Suprapubic skin (tissue), 4 donors: ENCODE measurements around the gene TCERG1L. TPM values are rescaled to one million over a fixed set of nuclear protein-coding genes. Genes with fewer than 3 reads are reported as not detected.
A peak's percentile ranks its signal among the peaks of the same experiment; 100 is the strongest.

Experiments used
- DNase-seq, 2 donors: peaks; one replicate each; pipeline ENCODE4 v3.0.0-alpha.2; 2019; ENCODE audit warnings: low spot score in 2 of 2
- H3K27ac ChIP-seq: fragments of 200-600 bp; sonication (generic); one replicate; pipeline ENCODE4 v1.5.1; 2019
- H3K27me3 ChIP-seq: fragments of 200-600 bp; sonication (generic); one replicate; pipeline ENCODE4 v1.5.1; 2019
- H3K36me3 ChIP-seq: fragments of 200-600 bp; sonication (generic); one replicate; pipeline ENCODE4 v1.5.1; 2019
- H3K4me1 ChIP-seq: fragments of 200-600 bp; sonication (generic); one replicate; pipeline ENCODE4 v1.5.1; 2019
- H3K4me3 ChIP-seq: fragments of 200-600 bp; sonication (generic); one replicate; pipeline ENCODE4 v1.5.1; 2019; ENCODE audit warnings: mild to moderate bottlenecking
- H3K9me3 ChIP-seq: fragments of 200-600 bp; sonication (generic); one replicate; pipeline ENCODE4 v1.5.1; 2019
- CTCF ChIP-seq, 2 donors: fragments of 200-600 bp in 1 of 2; fragments of 450-650 bp in 1 of 2; sonication (generic) in 1 of 2; IDR thresholded peaks; one replicate each; pipeline ENCODE4 v1.5.1; 2016 to 2019; ENCODE audit warnings: antibody characterized with exemption in 2 of 2, mild to moderate bottlenecking in 1 of 2, moderate library complexity in 1 of 2
- EP300 ChIP-seq: sonication (generic); formaldehyde crosslinking; IDR thresholded peaks from one replicate; pipeline ENCODE4 v1.6.1; 2017; ENCODE audit warnings: antibody characterized with exemption
- POLR2A ChIP-seq, 2 donors: fragments of 450-650 bp; IDR thresholded peaks; one replicate each; pipeline ENCODE4 v1.6.1; 2017; ENCODE audit warnings: antibody characterized with exemption in 2 of 2, mild to moderate bottlenecking in 2 of 2, moderate library complexity in 2 of 2
- POLR2AphosphoS5 ChIP-seq, 3 donors: sonication (generic); formaldehyde crosslinking; IDR thresholded peaks; one replicate each; pipeline ENCODE4 v1.6.1; 2017; ENCODE audit warnings: antibody characterized with exemption in 3 of 3
- WGBS: methylation state at CpG from one replicate; pipeline ENCODE4 v1.1.5; 2018; 5-methylcytosine and 5-hydroxymethylcytosine counted together
- total RNA-seq, 4 donors: library from RNA; depleted of rRNA; stranded (reverse); fragments of >200 nt; gene quantifications; one replicate each; pipeline ENCODE4 v1.1.0, GENCODE V29; 2016

The TCERG1L gene
- total RNA-seq, 4 donors from 2014 or later = 0.32 to 1.0 (median 0.51) TPM

- no peak for TF ChIP-seq POLR2AphosphoS5 (IDR thresholded peaks at IDR 0.05)
- TF ChIP-seq EP300 = no peak
- no peak for TF ChIP-seq CTCF (IDR thresholded peaks at IDR 0.05)
- TF ChIP-seq POLR2A (IDR thresholded peaks at IDR 0.05) = no peak
- no peak overlapping the region for H3K27ac ChIP-seq
- H3K4me1 ChIP-seq = no peaks in the 10 kb centered on the region
- peak in 1 of 2 donors; percentile 71 for DNase-seq
- WGBS = 66% methylated on average over 5 of the region's 10 CpGs
- no peaks in the 10 kb centered on the region for H3K36me3 ChIP-seq
- H3K4me3 ChIP-seq = no peak overlapping the region
- H3K9me3 ChIP-seq = no peaks in the 10 kb centered on the region
- peaks cover 8% of the 10 kb centered on the region for H3K27me3 ChIP-seq
These were observed 248.8 kb downstream of the TCERG1L start for GRCh38 chr10:131062621-131063260.

- Histone ChIP-seq H3K27ac (no peak overlapping the region), H3K4me3 (no peak overlapping the region), H3K4me1 (no peaks in the 10 kb centered on the region), H3K9me3 (no peaks in the 10 kb centered on the region), H3K36me3 (no peaks in the 10 kb centered on the region), H3K27me3 (peaks cover 11% of the 10 kb centered on the region)
- WGBS = 71% methylated on average over 10 of the region's 11 CpGs
- TF ChIP-seq CTCF (IDR thresholded peaks at IDR 0.05) (no peak), POLR2AphosphoS5 (IDR thresholded peaks at IDR 0.05) (no peak), EP300 (no peak), POLR2A (IDR thresholded peaks at IDR 0.05) (no peak)
- DNase-seq = peak in 1 of 2 donors; percentile 44
These were observed 250.3 kb downstream of the TCERG1L start for GRCh38 chr10:131061216-131061615.

GRCh38 chr10:131059881-131060280 is 251.6 kb downstream of the TCERG1L start:
- H3K4me3 ChIP-seq = no peak overlapping the region
- TF ChIP-seq POLR2AphosphoS5 (IDR thresholded peaks at IDR 0.05) (no peak), CTCF (IDR thresholded peaks at IDR 0.05) (no peak), EP300 (no peak), POLR2A (IDR thresholded peaks at IDR 0.05) (no peak)
- WGBS = 93% methylated on average over 6 of the region's 6 CpGs
- H3K9me3 ChIP-seq = no peaks in the 10 kb centered on the region
- peaks cover 14% of the 10 kb centered on the region for H3K27me3 ChIP-seq
- no peak for DNase-seq
- H3K36me3 ChIP-seq = no peaks in the 10 kb centered on the region
- no peak overlapping the region for H3K27ac ChIP-seq
- no peaks in the 10 kb centered on the region for H3K4me1 ChIP-seq

- no peaks in the 10 kb centered on the region for H3K4me1 ChIP-seq
- 97% methylated on average over 3 of the region's 3 CpGs for WGBS
- no peak for DNase-seq
- no peak overlapping the region for H3K27ac ChIP-seq
- no peak overlapping the region for H3K4me3 ChIP-seq
- no peaks in the 10 kb centered on the region for H3K9me3 ChIP-seq
- TF ChIP-seq EP300 (no peak), POLR2A (IDR thresholded peaks at IDR 0.05) (no peak), POLR2AphosphoS5 (IDR thresholded peaks at IDR 0.05) (no peak), CTCF (IDR thresholded peaks at IDR 0.05) (no peak)
- H3K36me3 ChIP-seq = no peaks in the 10 kb centered on the region
- H3K27me3 ChIP-seq = peaks cover 14% of the 10 kb centered on the region
These were observed 252.7 kb downstream of the TCERG1L start for GRCh38 chr10:131058799-131059198.

- WGBS = 60% methylated on average over 1 of the region's 8 CpGs
- Histone ChIP-seq H3K4me3 (no peak overlapping the region), H3K4me1 (no peaks in the 10 kb centered on the region), H3K27me3 (peaks cover 12% of the 10 kb centered on the region), H3K27ac (no peak overlapping the region), H3K9me3 (no peaks in the 10 kb centered on the region), H3K36me3 (no peaks in the 10 kb centered on the region)
- TF ChIP-seq EP300 (no peak), POLR2AphosphoS5 (IDR thresholded peaks at IDR 0.05) (no peak), POLR2A (IDR thresholded peaks at IDR 0.05) (no peak), CTCF (IDR thresholded peaks at IDR 0.05) (no peak)
- peak in 1 of 2 donors; percentile 69 for DNase-seq
These were observed 254.7 kb downstream of the TCERG1L start for GRCh38 chr10:131056781-131057180.
